Embryonic facial prominence (tissue), 1 donor: ENCODE results near the gene SLC16A11.
"Not testable (repeated sequence)": the region's sequence is repeated elsewhere in the genome, so short reads cannot be mapped to it uniquely, and the experiment has no call there.

Source experiments
- DNase-seq: peaks from one replicate; pipeline ENCODE4 v3.0.0-alpha.2; 2016; ENCODE audit errors: extremely low spot score

Gene SLC16A11

GRCh38 chr17:7058831-7059447 is 15.0 kb upstream of the SLC16A11 start:
- no peak for DNase-seq

- DNase-seq, result no peak
These were observed 12.5 kb upstream of the SLC16A11 start for GRCh38 chr17:7056386-7056785.

- not testable (repeated sequence) for DNase-seq
These were observed 6.7 kb upstream of the SLC16A11 start for GRCh38 chr17:7050583-7050982.

GRCh38 chr17:7048968-7049367 is 5.1 kb upstream of the SLC16A11 start:
- DNase-seq, result no peak

GRCh38 chr17:7047566-7047965 is 3.7 kb upstream of the SLC16A11 start:
- DNase-seq, result no peak

GRCh38 chr17:7046725-7047397 is 3.0 kb upstream of the SLC16A11 start:
- not testable (repeated sequence) for DNase-seq

GRCh38 chr17:7046127-7046724 is 2.3 kb upstream of the SLC16A11 start:
- DNase-seq, result no peak

GRCh38 chr17:7045492-7046126 is 1.7 kb upstream of the SLC16A11 start:
- peak; percentile 59 for DNase-seq

- DNase-seq, result no peak
These were observed 753 bp downstream of the SLC16A11 start for GRCh38 chr17:7043182-7043496.

- DNase-seq, result peak; percentile 20
These were observed 1.3 kb downstream of the SLC16A11 start for GRCh38 chr17:7042501-7043181.

- DNase-seq, result no peak
These were observed 2.0 kb downstream of the SLC16A11 start for GRCh38 chr17:7041607-7042500.

GRCh38 chr17:7039832-7040231 is 4.1 kb downstream of the SLC16A11 start:
- DNase-seq, result no peak

GRCh38 chr17:7038025-7038862 is 5.6 kb downstream of the SLC16A11 start:
- no peak for DNase-seq

GRCh38 chr17:7035591-7036368 is 8.1 kb downstream of the SLC16A11 start, which contains the start of gene SLC16A13:
Gene SLC16A13 (plus strand): TSS chr17:7036015. CDS start chr17:7036383, 368 bp downstream.
- DNase-seq, result peak; percentile 91

- DNase-seq, result no peak
These were observed 8.8 kb downstream of the SLC16A11 start for GRCh38 chr17:7034955-7035590.

- DNase-seq, result no peak
These were observed 14.2 kb downstream of the SLC16A11 start for GRCh38 chr17:7029659-7030058.

GRCh38 chr17:7029096-7029495 is 14.8 kb downstream of the SLC16A11 start:
- no peak for DNase-seq

- no peak for DNase-seq
These were observed 16.6 kb downstream of the SLC16A11 start for GRCh38 chr17:7027335-7027734.
